ENCODE data around the gene RNF224. TPM values are rescaled to one million over a fixed set of nuclear protein-coding genes. Genes with fewer than 3 reads are reported as not detected.

RNF224 gene
- polyA plus RNA-seq (2013, experiment 1 of 2; ENCODE audit: insufficient read length) = 0.12 TPM
- polyA plus RNA-seq (2013, experiment 2 of 2; ENCODE audit: insufficient read length) = not detected

DNA sequence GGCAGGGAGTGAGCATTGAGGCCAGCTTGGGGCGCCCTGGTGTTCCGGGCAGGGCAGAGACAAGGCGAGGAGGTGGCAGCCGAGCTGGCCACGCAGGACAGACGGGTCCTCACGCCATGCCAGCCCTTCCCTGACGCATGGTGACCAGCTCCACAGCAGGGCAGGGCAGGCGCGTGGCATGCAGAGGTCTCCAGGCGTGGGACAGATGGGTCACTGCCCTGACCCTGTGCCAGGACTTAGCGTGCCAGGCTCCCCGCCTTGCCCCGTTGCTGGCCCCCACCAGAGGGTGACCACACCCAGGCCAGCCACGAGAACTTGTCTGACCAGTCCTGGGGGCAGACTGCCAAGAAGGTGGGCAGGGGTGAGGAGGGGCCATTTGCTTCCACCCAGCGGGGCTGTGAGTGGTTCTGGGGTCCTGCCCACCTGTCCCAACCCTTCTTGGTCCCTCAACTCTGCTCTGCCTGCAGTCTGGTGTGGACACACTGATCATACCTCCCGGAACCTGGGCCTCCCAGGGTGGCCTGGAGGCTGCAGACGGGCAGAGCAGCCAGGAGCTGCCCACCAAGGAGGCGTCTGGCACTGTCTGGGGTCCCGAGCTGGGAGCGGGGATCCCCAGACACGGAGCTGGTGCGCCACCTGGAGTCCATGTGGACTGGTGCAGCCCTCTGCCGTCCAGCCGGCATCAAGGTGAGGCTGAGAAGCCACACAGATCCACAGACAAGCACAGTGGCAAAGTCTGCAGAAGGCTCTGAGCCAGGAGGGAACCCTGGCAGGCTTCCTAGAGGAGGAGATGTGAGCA is at the start of gene RNF224:
Gene RNF224 (plus strand): TSS at position 449 of the 799 bp plus-strand sequence. CDS start 834 bp downstream, outside the sequence.
- peak; percentile 61 for DNase-seq

DNA sequence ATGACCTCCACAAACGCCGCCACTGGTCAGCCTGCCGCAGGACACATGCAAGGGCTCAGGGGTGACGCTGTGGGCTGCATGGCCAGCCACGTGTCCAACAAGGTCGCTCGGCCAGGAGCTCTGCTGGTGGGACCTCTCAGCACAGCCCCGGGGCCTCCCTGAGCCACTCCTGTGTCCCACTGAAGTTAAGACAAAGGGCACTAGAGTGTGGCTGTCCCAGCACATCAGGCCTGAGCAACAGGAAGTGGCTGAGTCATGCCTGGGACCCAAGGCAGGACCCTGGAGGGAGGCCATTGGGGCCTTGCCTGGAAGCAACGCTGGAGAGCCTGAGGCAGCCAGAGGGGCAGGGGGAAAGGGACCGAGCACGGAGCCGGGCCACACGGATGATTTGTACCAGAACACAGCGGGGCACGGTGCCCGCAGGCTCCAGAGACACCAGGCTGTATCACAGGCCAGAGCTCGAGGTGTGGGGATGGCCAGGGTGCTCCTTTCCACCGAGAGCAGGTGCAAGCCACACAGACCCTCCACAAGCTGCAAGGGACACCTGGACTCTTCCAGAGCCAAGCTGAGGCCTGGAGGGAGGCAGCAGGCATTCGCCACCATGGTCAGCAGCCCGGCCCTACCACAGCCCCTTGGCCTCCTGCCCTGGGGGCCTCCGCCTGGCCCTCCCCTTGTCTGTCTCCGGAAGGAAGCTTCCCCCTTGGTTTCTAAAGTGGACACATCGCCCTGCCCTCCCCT is 48.9 kb upstream of the RNF224 start:
- DNase-seq = no peak

DNA sequence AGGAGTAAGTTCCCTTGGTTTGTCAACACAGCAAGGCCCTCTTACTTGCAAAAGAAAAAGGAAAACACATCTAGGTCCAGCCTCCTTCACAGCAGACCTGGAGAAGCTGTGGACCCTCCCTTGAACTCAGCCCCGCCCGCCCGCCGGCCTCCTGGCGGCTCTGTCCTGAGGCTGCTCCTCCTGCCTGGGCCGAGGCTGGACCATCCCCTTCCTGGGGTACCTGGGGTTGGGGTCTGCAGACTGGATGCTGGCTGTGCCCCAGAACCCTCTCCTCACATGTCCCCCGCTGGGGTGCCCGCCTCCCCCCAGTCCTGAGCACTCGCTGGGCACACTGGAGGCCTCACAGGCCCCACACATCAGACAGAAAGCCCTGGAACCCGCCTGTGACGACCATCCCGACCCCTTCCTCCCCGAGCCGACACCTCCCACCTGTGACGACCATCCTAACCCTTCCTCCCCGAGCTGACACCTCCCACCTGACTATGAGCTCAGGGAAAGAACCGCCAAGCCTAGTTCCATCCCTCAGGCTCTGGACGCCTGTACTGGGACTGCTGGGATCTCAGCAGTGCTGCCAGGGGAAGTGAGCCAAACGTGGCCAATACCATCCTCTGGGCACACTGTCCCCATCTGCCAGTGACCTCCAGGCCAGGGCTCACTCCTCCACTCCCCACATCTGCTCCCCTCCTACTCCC is 48.2 kb upstream of the RNF224 start:
- DNase-seq = no peak

DNA sequence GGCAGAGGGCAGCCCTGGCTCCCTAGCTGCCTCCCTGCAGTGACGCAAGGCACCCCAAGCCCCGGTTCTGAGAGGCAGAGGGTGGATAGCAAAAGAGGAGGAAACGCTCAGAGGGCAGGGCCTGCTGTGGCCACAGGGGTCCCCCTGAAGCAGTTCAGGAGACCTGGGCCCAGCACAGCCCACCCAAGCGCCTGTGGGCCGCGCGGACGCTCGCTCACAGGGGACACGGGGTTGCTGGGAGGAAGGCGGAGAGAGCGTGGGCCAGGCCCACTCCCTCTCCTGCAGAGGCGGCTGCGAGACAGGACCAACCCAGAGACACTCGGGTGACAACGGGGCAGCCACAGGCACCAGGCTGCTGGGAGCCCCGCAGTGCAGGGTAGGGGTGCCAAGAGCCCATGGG is 47.5 kb upstream of the RNF224 start:
- DNase-seq = no peak

DNA sequence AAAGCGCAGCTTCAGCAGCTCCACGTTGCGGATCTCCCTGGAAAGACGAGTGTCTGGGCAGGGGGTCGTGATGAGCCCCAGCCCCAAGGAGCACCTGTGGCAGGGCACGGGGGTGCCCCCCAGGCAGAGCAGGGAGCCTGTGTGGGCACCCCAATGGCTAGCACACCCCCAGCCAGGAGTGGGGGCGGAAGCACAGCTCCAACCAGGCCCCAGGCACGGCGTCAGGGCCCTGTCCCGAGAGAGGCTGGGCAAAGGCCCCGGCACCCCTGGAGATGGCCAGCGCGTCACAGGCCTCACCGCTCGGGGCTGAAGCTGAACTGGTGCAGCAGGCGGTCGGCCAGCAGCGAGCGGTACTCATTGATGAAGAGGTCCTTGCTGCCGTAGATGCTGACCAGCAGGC is 46.8 kb upstream of the RNF224 start:
- DNase-seq = no peak

DNA sequence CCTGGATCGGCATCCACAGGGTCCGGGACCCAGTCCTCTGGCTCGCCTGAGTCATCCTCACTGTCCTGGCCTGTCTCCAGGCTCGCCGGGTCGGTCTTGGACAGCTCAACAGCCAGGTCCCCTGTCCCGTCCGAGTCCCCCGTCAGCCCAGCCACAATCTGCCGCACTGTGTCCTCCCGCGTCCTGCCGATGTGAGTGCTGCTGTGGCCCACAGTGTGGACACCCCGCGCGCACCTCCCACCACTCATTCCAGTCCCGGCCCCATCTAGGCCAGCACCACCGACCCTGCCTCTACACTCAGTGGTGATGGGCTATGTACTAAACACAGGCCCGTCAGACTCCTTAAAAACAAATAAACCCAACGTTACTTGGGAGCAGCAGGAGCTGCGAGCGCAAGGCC is 45.6 kb upstream of the RNF224 start:
- no peak for DNase-seq

DNA sequence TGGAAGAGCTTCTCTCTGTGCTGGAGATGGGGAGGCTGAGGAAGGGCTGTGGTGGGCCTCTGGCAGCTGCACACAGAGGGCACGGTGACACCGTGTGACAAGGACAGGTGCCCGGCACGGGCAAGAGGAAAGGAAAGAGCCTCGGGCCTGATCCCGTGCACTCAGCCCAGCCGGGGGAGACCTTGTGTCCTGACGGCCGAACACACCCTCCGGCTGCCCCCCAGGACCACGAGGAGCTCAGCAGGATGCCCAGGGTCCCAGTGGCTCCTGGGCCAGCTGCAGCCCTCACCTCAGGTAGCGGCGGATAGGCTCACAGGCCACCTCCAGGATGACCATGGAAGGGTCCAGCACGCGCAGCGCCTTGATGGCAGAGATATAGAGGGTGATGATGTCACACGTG is 44.5 kb upstream of the RNF224 start:
- no peak for DNase-seq

DNA sequence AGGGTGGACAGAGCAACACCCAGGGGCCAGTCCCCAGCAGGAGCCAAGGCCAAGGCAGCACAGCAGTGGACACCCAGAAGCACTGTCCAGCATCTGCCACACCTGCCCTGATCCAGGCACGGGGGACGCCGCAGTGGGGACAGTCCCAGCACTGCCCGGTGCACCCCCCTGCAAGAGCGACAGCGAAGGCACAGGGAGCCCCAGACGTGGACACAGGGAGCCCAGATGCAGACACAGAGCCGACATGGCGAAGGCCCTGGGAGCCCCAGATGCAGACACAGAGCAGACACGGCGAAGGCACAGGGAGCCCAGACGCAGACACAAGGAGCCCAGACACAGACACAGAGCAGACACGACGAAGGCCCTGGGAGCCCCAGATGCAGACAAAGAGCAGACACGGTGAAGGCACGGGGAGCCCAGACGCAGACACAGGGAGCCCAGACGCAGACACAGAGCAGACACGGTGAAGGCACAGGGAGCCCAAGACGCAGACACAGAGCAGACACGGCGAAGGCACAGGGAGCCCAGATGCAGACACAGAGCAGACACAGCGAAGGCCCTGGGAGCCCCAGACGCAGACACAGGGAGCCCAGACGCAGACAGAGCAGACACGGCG is 43.2 kb upstream of the RNF224 start:
- DNase-seq = no peak

DNA sequence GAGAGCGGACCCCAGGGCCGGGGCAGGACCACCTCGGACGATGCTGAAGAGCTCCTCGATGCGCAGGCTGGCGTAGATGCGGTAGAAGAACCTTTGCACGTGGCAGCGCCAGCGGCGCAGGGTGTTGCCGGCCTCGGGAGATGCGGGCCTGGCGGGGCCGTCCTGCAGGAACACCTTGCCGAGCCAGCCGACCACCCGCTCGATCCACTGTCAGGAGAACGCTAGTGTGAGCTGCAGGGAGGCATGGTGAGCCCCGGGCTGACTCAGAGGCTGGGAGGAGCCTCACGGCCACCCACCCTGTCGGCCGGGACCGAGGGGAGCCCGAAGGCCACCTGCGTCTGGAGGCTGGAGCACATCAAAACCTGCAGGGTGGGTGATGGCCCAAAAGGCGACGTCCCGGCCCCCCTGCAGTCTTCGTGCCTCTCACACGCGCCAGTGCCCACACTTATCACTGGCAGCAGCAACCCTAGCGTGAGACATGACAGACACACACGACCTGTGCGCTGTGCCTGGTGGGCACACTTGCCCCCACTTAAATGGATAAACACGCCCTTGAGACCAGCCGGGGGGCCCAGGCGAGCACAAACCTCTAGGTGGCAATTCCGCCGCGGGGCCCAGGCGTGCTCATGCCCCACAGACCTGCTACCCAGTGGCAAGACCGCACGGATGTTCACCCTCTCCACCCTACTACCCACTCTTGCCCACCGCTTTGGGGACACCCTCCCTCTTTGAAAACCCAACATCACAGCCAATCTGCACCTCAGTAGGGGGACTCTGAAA is 42.2 kb upstream of the RNF224 start:
- DNase-seq = no peak

DNA sequence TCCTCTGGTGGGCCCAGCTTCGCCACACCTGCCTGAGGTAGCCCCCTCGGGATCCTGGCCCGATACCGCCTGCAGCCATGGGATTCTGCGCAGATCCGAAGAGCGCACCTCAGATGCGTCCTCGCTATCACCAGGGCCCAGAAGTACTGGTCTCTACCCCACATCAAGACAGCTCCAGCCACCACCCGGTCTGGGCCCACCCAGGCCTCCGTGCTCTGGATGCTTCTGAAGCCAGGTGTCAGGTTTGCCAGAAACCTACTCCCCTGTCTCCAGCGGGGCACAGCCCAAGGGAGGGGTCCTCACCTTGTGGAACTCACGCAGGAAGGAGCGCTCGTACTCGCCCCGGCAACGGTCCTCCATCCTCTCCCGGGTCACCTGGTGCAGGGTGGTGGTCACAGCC is 41.4 kb upstream of the RNF224 start:
- DNase-seq = no peak

DNA sequence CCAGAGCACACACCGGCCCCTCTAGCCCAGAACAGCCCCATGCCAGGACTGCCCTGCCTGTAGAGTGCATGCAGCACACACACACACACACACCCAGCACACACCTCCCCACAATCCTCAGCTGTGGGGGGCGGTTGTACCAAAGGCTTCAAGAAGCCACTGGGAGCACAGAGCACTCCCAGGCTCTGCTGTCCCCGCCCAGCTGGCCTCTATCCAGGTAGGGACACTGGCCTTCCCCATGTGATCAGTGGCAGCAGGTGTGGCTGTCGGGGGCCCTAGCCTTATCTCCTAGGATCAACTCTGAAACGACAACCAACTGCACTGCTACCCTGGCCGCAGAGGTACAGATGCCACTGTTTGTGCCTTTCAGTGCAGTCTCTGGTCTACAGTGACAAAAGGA is 40.9 kb upstream of the RNF224 start:
- no peak for DNase-seq

DNA sequence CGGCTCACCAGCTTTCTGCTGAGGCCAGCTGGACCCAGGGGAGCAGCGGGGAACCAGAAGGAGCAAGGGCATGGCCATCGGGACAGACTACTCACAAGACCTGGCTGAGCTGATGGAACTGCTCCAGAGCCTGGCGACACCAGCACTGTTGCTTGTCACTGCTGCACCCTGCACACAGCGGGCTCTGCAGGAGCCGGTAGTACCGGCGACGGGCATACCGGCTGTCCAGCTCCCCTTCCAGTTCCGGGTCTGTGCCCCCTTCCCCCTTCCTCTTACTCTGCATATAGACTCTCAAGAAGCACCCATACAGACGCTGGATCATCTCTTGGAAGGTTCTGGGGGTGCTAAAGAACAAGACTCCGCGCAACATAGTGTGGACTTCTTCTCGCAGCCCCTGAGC is 39.9 kb upstream of the RNF224 start:
- DNase-seq = no peak

DNA sequence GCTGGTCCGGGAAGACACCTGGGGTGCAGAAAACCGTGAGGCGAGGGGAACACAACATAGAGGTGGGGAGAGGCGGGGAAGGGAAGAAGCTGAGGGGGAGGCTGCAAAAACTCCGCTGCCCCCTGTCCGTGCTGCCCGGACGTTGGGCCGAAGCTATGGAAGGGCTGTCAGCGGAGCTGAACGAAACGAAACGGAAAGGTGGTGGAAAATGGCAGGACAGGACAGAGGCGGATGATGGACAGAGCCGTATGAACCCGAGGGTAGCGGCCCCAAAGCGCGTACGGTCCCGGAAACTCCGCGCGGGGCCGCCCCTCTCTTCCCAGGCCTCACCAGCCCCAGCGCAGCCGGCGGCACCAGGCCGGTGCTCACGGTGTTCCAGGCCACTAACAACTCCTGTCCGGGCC is 39.2 kb upstream of the RNF224 start:
- DNase-seq = no peak

DNA sequence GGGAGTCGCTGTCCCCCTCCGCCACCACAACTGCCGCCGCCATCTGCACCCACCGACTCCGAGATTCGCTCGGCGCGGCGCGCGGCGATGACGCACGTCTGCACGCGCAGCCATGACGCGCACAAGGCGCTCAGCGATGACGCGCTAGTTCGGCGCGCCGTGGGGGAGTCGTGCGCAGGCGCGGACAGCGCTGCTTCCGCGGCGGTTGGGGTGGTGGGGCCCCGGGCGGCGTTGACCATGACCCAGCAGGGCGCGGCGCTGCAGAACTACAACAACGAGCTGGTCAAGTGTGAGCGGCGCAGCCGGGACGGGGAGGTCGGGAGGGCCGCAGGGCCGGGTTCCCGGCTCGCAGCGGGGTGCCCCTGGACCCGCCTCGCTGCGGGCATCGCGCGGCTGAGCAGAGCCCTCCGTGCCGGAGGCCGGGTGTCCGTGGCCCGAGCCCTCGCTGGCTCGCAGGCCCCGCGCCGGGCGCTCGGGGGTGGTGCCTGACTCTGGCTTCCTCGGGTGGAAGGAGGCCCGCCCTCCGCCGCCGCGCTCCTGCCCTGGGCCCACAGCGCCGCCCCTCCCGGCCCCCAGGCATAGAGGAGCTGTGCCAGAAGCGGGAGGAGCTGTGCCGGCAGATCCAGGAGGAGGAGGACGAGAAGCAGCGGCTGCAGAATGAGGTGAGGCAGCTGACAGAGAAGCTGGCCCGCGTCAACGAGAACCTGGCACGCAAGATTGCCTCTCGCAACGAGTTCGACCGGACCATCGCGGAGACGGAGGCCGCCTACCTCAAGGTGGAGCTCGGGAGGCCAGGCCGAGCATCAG is 38.6 kb upstream of the RNF224 start, which contains the start of the genes ANAPC2 and SSNA1:
Gene ANAPC2 (minus strand): TSS at position 71 of the 807 bp plus-strand sequence. CDS start 28 bp downstream, at position 43.
Gene SSNA1 (plus strand): TSS at position 187 of the 807 bp plus-strand sequence. CDS start 51 bp downstream, at position 238.
- DNase-seq = peak; percentile 93

DNA sequence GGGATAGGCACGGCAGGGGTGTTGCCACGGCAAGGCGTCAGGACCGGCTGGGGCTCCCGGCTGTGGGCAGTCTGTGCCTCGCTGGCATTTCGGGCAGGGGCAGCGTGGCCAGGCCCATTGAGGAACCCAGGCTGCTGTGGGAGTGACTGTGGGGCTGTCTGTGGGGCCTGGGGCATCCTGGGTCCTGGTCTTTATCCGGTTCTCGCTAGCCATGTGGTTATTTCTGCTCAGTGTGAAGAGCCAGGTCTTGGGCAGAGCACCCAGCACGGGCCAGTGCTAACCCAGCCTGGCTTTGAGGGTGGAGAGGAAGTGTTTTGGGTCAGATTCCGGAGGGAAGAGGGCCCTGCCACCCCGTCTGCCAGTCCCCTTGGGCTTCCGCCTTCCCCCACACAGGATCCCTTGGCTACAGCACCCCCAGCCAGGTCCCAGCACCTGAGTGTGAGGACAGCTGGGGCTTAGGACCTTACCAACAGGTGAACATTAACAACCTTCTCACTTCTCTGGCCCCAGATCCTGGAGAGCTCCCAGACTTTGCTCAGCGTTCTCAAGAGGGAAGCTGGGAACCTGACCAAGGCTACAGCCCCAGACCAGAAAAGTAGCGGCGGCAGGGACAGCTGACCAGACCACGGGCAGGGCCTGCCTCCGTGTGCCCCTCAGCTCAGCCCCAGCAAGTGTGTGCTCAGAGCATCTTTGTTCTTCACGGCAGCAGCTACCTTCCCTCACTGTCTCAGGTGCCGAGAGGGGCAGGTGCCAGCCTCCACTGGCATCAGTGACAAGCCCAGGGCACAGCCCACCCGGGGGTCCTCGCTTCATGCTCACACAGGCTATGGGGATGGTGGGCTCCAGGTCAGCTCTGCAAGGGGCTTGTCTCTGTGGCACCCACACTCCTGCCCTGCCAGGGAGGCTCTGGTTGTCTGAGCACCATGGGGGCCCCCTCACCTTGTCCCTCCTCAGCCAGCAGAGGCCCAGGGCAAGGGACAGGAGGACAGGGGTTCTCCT is 37.7 kb upstream of the RNF224 start:
- DNase-seq = no peak

DNA sequence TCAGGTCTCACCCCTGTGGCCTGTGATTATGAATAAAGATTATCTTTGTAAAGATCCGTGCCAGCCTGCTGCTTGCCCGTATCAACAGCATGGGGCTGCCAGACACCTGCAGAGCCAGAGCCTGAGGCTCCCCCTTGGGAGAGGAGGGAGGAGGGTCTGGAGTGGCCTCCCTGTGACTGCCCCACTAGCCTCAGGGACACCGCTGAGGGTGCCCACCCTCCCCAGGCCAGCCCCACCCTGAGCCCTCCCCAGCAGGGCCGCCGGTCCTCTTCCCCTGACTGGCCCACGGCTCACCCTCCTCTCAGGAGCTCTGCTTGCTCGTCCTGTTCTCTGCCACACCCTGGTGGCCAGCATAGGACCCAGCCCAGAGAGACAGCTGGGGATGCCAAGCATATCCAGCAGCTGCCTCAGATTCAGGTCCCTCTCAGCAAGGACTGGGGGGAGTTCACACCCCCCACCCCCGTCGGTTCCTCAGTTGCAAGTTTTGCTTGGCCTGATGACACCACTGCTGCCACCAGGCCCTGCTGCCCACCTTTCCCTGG is 36.9 kb upstream of the RNF224 start:
- DNase-seq = no peak

DNA sequence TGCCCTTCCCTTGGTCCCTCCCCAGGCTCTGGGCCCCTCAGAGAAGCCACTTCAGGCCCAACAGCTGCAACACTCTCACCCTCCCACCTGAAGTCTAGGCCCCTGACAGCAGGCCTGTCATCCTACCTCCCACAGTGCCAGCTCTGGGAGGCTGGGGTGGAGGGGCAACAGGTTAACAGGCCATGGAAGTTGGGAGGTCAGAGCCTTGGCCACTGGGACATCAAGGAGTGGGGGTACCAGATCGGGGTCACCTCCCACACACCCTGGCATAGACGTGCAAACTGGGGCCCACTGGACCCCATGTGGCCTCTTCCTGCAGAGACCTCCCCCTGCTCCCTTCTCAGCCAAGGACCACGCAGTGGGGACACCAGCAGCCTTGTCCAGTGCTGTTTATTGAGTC is 36.1 kb upstream of the RNF224 start:
- DNase-seq = no peak

DNA sequence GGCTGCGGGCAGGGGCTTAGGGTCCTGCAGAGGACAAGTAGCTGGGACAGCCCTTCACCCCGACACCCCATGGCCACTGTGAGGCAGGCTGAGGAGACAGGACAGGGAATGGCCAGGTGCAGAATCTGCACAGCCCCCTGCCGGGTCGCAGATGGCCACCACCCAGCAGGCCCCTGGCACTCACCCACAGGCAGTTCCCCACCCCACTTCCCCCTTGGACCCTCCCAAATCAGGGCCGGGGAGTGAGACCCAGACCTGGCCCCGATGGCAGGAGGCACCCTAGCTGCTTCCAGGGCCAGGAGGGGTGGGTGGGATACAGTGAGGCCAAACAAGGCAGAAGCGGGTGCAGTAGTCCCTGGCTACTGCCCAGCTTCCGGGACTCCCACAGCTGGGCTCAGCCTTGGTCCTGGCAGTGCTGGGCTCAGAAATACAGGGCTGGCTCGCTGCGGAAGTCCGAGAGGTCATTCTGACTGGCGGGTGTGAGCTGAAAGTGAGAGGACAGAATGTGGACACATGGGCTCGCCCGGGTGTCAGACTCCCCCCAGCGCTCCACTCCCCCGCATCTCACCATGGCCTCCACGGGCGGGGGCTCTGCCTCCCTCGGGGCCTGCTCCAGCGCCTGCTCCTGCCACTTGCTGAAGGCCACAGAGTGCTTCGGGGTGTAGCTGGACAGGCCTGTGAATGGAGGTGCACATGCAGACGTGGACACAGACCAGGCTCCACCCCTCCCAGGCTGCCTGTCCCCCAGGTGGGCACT is 35.4 kb upstream of the RNF224 start:
- no peak for DNase-seq

DNA sequence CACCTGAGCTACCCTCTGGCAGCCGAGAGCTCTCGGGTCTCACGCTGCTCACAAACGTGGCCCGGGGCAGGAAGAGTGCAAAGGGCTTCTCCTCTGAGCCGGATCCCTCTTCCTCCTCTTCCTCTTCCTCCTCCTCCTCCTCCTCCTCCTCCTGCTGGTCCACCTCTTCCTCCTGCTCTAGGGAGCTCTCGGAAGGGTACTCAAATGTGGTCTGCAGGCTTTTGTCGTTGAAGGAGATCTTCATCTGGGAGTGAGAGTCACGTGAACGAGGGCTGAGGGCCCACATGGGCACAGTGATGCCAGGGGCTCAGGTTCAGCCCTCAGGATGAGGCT is 34.9 kb upstream of the RNF224 start:
- no peak for DNase-seq
